GM10266 (cell line): Measurements from ENCODE around the gene TRPM1.

Experiments used
- DNase-seq: peaks from one replicate; pipeline ENCODE4 v3.0.0; 2012; ENCODE audit errors: extremely low spot score
- CTCF ChIP-seq: IDR thresholded peaks from 2 replicates; pipeline ENCODE4 v1.5.1; 2012; ENCODE audit warnings: mild to moderate bottlenecking, low read depth; ENCODE audit not compliant: control insufficient read depth, insufficient read depth; ENCODE audit errors: missing control alignments

The TRPM1 gene

GRCh38 chr15:31102039-31102321, 455 bp upstream of the TRPM1 start:
- no peak for TF ChIP-seq CTCF
- DNase-seq, result no peak

GRCh38 chr15:31100738-31101137, 787 bp downstream of the TRPM1 start:
- TF ChIP-seq CTCF, result no peak
- no peak for DNase-seq

GRCh38 chr15:31098953-31099740, 2.4 kb downstream of the TRPM1 start:
- no peak for DNase-seq
- peak; percentile 16 for TF ChIP-seq CTCF

- no peak for DNase-seq
- TF ChIP-seq CTCF, result no peak
These were observed 3.0 kb downstream of the TRPM1 start for GRCh38 chr15:31098491-31098917.

GRCh38 chr15:31096563-31096962, 5.0 kb downstream of the TRPM1 start:
- no peak for TF ChIP-seq CTCF
- DNase-seq, result no peak

- no peak for DNase-seq
- no peak for TF ChIP-seq CTCF
These were observed 10.0 kb downstream of the TRPM1 start for GRCh38 chr15:31091481-31091880.

- no peak for TF ChIP-seq CTCF
- DNase-seq, result no peak
These were observed 10.8 kb downstream of the TRPM1 start for GRCh38 chr15:31090766-31091165.
